IMR-90 (cell line): ENCODE data around the gene ZNF581. TPM values are rescaled to one million over a fixed set of nuclear protein-coding genes. Genes with fewer than 3 reads are reported as not detected.

Source experiments
- ATAC-seq: fragments of 200-7000 bp; cut with Tn5 transposase; 2 replicates; pipeline ENCODE4 v1.9.1; 2020; ENCODE audit warnings: low read depth, mild to moderate bottlenecking, moderate library complexity
- BruUV-seq: library from RNA; stranded (reverse); fragments of 400-500 nt; replicated peaks from 2 replicates; lab custom pipeline; 2021; lab: Mats Ljungman, UMichigan
- CTCF ChIA-PET: fragments of 300-600 bp; formaldehyde crosslinking; extraction: SDS; loops from one replicate; lab custom pipeline; 2021; ENCODE audit warnings: antibody characterized with exemption; lab: Yijun Ruan, JAX
- POLR2A ChIA-PET: fragments of 300-600 bp; sonication (Branson Sonifier 250); formaldehyde crosslinking; loops from one replicate; lab custom pipeline; 2022; ENCODE audit warnings: antibody characterized with exemption; ENCODE audit not compliant: unreplicated experiment; lab: Charles Lee
- DNase-seq: peaks from one replicate; pipeline ENCODE4 v3.0.0; 2013
- H2AFZ ChIP-seq: replicated peaks from 2 replicates; pipeline ENCODE3; 2013; ENCODE audit warnings: low read length, mild to moderate bottlenecking; ENCODE audit not compliant: poor library complexity
- H2AK5ac ChIP-seq: 2 replicates; pipeline ENCODE4 v1.6.1; 2013; ENCODE audit warnings: low read depth, low read length, inconsistent platforms
- H2AK9ac ChIP-seq: replicated peaks from 2 replicates; pipeline ENCODE3; 2013; ENCODE audit warnings: mild to moderate bottlenecking, low read depth, low read length, moderate library complexity; ENCODE audit not compliant: poor library complexity
- H2BK120ac ChIP-seq: 2 replicates; pipeline ENCODE4 v1.6.1; 2013; ENCODE audit warnings: low read depth, low read length, inconsistent platforms
- H2BK15ac ChIP-seq: 3 replicates; pipeline ENCODE4 v1.6.1; 2013; ENCODE audit warnings: low read depth, low read length, inconsistent platforms
- H2BK20ac ChIP-seq: 2 replicates; pipeline ENCODE4 v1.6.1; 2013; ENCODE audit warnings: low read depth, mild to moderate bottlenecking, inconsistent platforms, low read length, moderate library complexity
- H2BK5ac ChIP-seq: 2 replicates; pipeline ENCODE4 v1.6.1; 2013; ENCODE audit warnings: mild to moderate bottlenecking, low read depth, low read length, inconsistent platforms; ENCODE audit not compliant: poor library complexity, severe bottlenecking
- H3K14ac ChIP-seq: replicated peaks from 2 replicates; pipeline ENCODE4 v1.6.1; 2013; ENCODE audit warnings: low read depth, low read length, inconsistent platforms
- H3K18ac ChIP-seq: 2 replicates; pipeline ENCODE4 v1.6.1; 2013; ENCODE audit warnings: low read depth, low read length, control low read depth
- H3K23ac ChIP-seq: 2 replicates; pipeline ENCODE4 v1.6.1; 2013; ENCODE audit warnings: low read depth, low read length, inconsistent platforms
- H3K27ac ChIP-seq: 2 replicates; pipeline ENCODE4 v1.5.1; 2013; ENCODE audit warnings: mild to moderate bottlenecking, control low read depth, low read length; ENCODE audit not compliant: insufficient read depth
- H3K27me3 ChIP-seq: 2 replicates; pipeline ENCODE4 v1.6.1; 2013; ENCODE audit warnings: low read length; ENCODE audit not compliant: control insufficient read depth, insufficient read depth
- H3K36me3 ChIP-seq: 2 replicates; pipeline ENCODE4 v1.6.1; 2013; ENCODE audit warnings: low read length, mixed read lengths; ENCODE audit not compliant: control insufficient read depth, insufficient read depth
- H3K4ac ChIP-seq: 2 replicates; pipeline ENCODE4 v1.6.1; 2013; ENCODE audit warnings: low read depth, low read length, inconsistent platforms
- H3K4me1 ChIP-seq: 2 replicates; pipeline ENCODE4 v1.6.1; 2013; ENCODE audit warnings: low read length, mixed read lengths; ENCODE audit not compliant: control insufficient read depth, insufficient read depth
- H3K4me2 ChIP-seq: 2 replicates; pipeline ENCODE4 v1.6.1; 2013; ENCODE audit warnings: low read depth, mild to moderate bottlenecking, control low read depth, low read length, moderate library complexity
- H3K4me3 ChIP-seq: 2 replicates; pipeline ENCODE4 v1.5.1; 2013; ENCODE audit warnings: low read depth, mild to moderate bottlenecking, control low read depth, low read length, moderate library complexity; ENCODE audit not compliant: insufficient read depth
- H3K56ac ChIP-seq: 2 replicates; pipeline ENCODE4 v1.6.1; 2013; ENCODE audit warnings: low read length, inconsistent platforms; ENCODE audit not compliant: insufficient read depth; ENCODE audit errors: extremely low read depth
- H3K79me1 ChIP-seq, 2 experiments: 2 replicates each; pipeline ENCODE4 v1.6.1; 2013; ENCODE audit warnings: low read length in 2 of 2, inconsistent platforms in 1 of 2, low read depth in 1 of 2
- H3K9ac ChIP-seq: 2 replicates; pipeline ENCODE4 v1.6.1; 2013; ENCODE audit warnings: low read depth, low read length, control low read depth
- H3K9me1 ChIP-seq: 2 replicates; pipeline ENCODE4 v1.6.1; 2013; ENCODE audit warnings: low read length, inconsistent platforms; ENCODE audit not compliant: insufficient read depth
- H3K9me3 ChIP-seq: 2 replicates; pipeline ENCODE4 v1.6.1; 2013; ENCODE audit warnings: low read length; ENCODE audit not compliant: control insufficient read depth, insufficient read depth
- H4K20me1 ChIP-seq: 2 replicates; pipeline ENCODE4 v1.6.1; 2013; ENCODE audit warnings: low read length, inconsistent platforms; ENCODE audit not compliant: insufficient read depth
- H4K5ac ChIP-seq: 2 replicates; pipeline ENCODE4 v1.6.1; 2013; ENCODE audit warnings: mild to moderate bottlenecking, low read depth, low read length, control low read depth
- H4K8ac ChIP-seq, 2 experiments: 2 replicates each; pipeline ENCODE4 v1.6.1; 2013; ENCODE audit warnings: low read depth in 2 of 2, low read length in 2 of 2, control low read depth in 1 of 2, inconsistent platforms in 1 of 2
- H4K91ac ChIP-seq: 2 replicates; pipeline ENCODE4 v1.6.1; 2013; ENCODE audit warnings: low read depth, low read length, inconsistent platforms; ENCODE audit not compliant: insufficient read depth
- BHLHE40 ChIP-seq: fragments of 150-350 bp; IDR thresholded peaks from 2 replicates; pipeline ENCODE4 v1.6.1; 2016; ENCODE audit warnings: mild to moderate bottlenecking, low read depth, low read length
- CEBPB ChIP-seq: IDR thresholded peaks from 2 replicates; pipeline ENCODE4 v1.6.1; 2012; ENCODE audit warnings: low read depth, low read length, improper control_type of control experiment
- CHD1 ChIP-seq: IDR thresholded peaks from 2 replicates; pipeline ENCODE4 v1.6.1; 2012; ENCODE audit warnings: low read depth, low read length, improper control_type of control experiment
- CTCF ChIP-seq: conservative IDR thresholded peaks from 2 replicates; pipeline ENCODE4 v1.5.1; 2012; ENCODE audit warnings: mild to moderate bottlenecking, low read depth, low read length, improper control_type of control experiment
- FOS ChIP-seq: fragments of 150-350 bp; IDR thresholded peaks from 2 replicates; pipeline ENCODE4 v1.6.1; 2016; ENCODE audit warnings: low read depth, low read length
- MAFK ChIP-seq: IDR thresholded peaks from 2 replicates; pipeline ENCODE4 v1.6.1; 2012; ENCODE audit warnings: low read depth, low read length, improper control_type of control experiment
- MAZ ChIP-seq: IDR thresholded peaks from 2 replicates; pipeline ENCODE4 v1.6.1; 2012; ENCODE audit warnings: low read depth, mild to moderate bottlenecking, low read length, improper control_type of control experiment, moderate library complexity, borderline replicate concordance
- MXI1 ChIP-seq: IDR thresholded peaks from 2 replicates; pipeline ENCODE4 v1.6.1; 2012; ENCODE audit warnings: low read depth, mild to moderate bottlenecking, low read length, moderate library complexity, borderline replicate concordance
- NFE2L2 ChIP-seq: fragments of 150-350 bp; IDR thresholded peaks from 2 replicates; pipeline ENCODE4 v1.6.1; 2016; ENCODE audit warnings: low read depth, mild to moderate bottlenecking, low read length
- POLR2A ChIP-seq: IDR thresholded peaks from 2 replicates; pipeline ENCODE4 v1.6.1; 2012; ENCODE audit warnings: mild to moderate bottlenecking, low read depth, low read length
- RAD21 ChIP-seq: IDR thresholded peaks from 2 replicates; pipeline ENCODE4 v1.6.1; 2012; ENCODE audit warnings: low read length, improper control_type of control experiment
- RCOR1 ChIP-seq: IDR thresholded peaks from 2 replicates; pipeline ENCODE4 v1.6.1; 2012; ENCODE audit warnings: mild to moderate bottlenecking, low read length, improper control_type of control experiment; ENCODE audit not compliant: insufficient replicate concordance
- RFX5 ChIP-seq: IDR thresholded peaks from 2 replicates; pipeline ENCODE4 v1.8.0; 2012; ENCODE audit warnings: low read depth, mild to moderate bottlenecking, low read length, moderate library complexity
- USF2 ChIP-seq: fragments of 150-350 bp; IDR thresholded peaks from 2 replicates; pipeline ENCODE4 v1.6.1; 2017; ENCODE audit warnings: mild to moderate bottlenecking, antibody characterized with exemption, low read length, low read depth
- WGBS, 2 experiments: methylation state at CpG; one replicate each; pipeline versions ENCODE4 v1.1.5 to v1.1.7; 2013; ENCODE audit warnings: missing lambda C conversion rate in 2 of 2; ENCODE audit not compliant: insufficient read length in 1 of 2; ENCODE audit errors: extremely low coverage in 2 of 2; 5-methylcytosine and 5-hydroxymethylcytosine counted together
- dilution Hi-C: fragments of 300-500 bp; cut with HindIII; formaldehyde crosslinking; loops from one replicate; pipeline ENCODE4 v1.14.3; 2018; ENCODE audit warnings: low sequenced_read_pairs; ENCODE audit not compliant: unreplicated experiment
- in situ Hi-C: fragments of 300-500 bp; cut with MboI; formaldehyde crosslinking; loops from 3 replicates; pipeline ENCODE4 v1.14.3; 2019; ENCODE audit warnings: low sequenced_read_pairs, inconsistent platforms, mixed read lengths
- intact Hi-C: fragments of 100-400 bp; cut with micrococcal nuclease; formaldehyde crosslinking; loops from 2 replicates; pipeline ENCODE4 v1.10.0; 2022
- polyA plus RNA-seq, 3 experiments: library from polyadenylated mRNA; depleted of rRNA; stranded (reverse); fragments of >200 nt; gene quantifications; 2 replicates each; pipeline ENCODE4 v1.2.3, GENCODE V29; 2012; ENCODE audit warnings: low replicate concordance in 1 of 3
- total RNA-seq: library from RNA; depleted of rRNA; stranded (reverse); fragments of >200 nt; gene quantifications from 2 replicates; pipeline ENCODE4 v1.2.3, GENCODE V29; 2012
- TF ChIP-seq, protein P1 (sequence below): fragments of 150-350 bp; IDR thresholded peaks from 2 replicates; pipeline ENCODE4 v1.6.1; 2016; ENCODE audit warnings: low read depth, mild to moderate bottlenecking, low read length, moderate library complexity, borderline replicate concordance

The ZNF581 gene
- total and polyA plus RNA-seq, 2 of the 4 experiments (the other 2 are of a cell fraction) = 9.7 to 21.9 TPM

DNA sequence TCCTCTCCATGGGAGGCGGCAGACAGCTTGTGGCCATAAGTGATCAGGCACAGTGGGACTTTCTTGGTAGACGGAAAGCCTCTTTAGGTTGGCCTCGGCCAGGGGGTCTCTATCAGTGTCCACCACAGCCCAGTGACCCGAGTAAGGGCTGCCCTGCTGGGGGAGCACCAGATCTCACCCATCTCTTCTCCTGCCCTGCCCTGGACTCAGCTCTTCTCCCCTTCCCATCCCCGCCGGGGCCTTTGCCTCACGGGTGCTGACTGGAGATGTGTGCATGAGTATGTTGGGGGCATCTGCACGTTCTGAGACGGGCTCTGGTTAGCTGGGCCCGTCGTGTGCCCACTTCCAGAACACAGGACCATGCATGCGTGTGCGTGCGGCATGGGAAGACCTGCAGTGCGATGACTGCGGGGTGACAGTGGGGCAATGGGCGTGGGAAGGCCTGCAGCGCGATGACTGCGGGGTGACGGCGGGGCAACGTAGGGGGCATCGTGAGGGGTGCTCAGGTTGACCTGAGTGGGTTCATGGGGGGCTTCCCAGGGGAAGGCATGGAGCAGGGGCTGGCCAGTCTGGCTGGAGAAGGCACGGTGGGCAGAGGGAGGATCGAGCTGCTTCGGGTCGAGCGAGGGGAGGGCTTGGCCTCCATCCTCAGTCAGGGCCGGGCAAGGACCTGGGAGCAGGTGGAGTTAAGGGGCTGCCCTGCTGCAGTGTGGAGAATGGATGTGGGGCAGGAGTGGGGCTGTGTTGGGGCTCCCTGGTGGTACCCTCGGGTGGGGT, 47.5 kb downstream of the ZNF581 start:
- H3K79me1 ChIP-seq = peaks cover 6 to 21% of the 10 kb centered on the region in 2 experiments; a peak in 3 of 4 replicates
- no peak overlapping the region for H2BK20ac ChIP-seq
- no peak overlapping the region for H3K4me2 ChIP-seq
- H3K18ac ChIP-seq = no peak overlapping the region
- no peak overlapping the region for H3K14ac ChIP-seq
- H3K27me3 ChIP-seq = no peaks in the 10 kb centered on the region
- no TSS peak for BruUV-seq
- H3K23ac ChIP-seq = no peak overlapping the region
- no peak overlapping the region for H2BK120ac ChIP-seq
- peaks cover 69% of the 10 kb centered on the region for H3K36me3 ChIP-seq
- H3K9ac ChIP-seq = no peak overlapping the region
- H3K27ac ChIP-seq = no peak overlapping the region
- H4K8ac ChIP-seq = no peak overlapping the region
- ChIA-PET POLR2A (no interaction called here), CTCF (no interaction called here)
- H2BK15ac ChIP-seq = no peak overlapping the region
- peaks cover 25% of the 10 kb centered on the region for H4K20me1 ChIP-seq
- no peak overlapping the region for H3K4ac ChIP-seq
- 100% methylated on average over 10 of the region's 31 CpGs; no CpG with 5 or more reads in 1 of the 2 experiments for WGBS, 2 experiments
- no peak overlapping the region for H3K56ac ChIP-seq
- H3K9me3 ChIP-seq = no peaks in the 10 kb centered on the region
- no peak overlapping the region for H2BK5ac ChIP-seq
- dilution Hi-C loops (no loop called here), in situ Hi-C loops (loop anchor here (25.0 kb wide), 1 partner anchor 446 kb away; the partner anchor contains the start of gene ZNF444), intact Hi-C loops (no loop called here)
- H3K4me1 ChIP-seq = no peaks in the 10 kb centered on the region
- no peak overlapping the region for H3K4me3 ChIP-seq
- H2AK5ac ChIP-seq = no peak overlapping the region
- H4K91ac ChIP-seq = no peak overlapping the region
- no peak overlapping the region for H2AFZ ChIP-seq
- H4K5ac ChIP-seq = no peak overlapping the region
- DNase-seq (no peak), ATAC-seq (no peak)
- H2AK9ac ChIP-seq = no peak overlapping the region
- no peaks in the 10 kb centered on the region for H3K9me1 ChIP-seq
- TF ChIP-seq CHD1 (no peak), FOS (no peak), RAD21 (no peak), BHLHE40 (no peak), POLR2A (no peak), MAZ (no peak), USF2 (no peak), CTCF (no peak), RCOR1 (no peak), NFE2L2 (no peak), MXI1 (no peak), RFX5 (no peak), MAFK (no peak), CEBPB (no peak)
- TF ChIP-seq, protein P1, sequence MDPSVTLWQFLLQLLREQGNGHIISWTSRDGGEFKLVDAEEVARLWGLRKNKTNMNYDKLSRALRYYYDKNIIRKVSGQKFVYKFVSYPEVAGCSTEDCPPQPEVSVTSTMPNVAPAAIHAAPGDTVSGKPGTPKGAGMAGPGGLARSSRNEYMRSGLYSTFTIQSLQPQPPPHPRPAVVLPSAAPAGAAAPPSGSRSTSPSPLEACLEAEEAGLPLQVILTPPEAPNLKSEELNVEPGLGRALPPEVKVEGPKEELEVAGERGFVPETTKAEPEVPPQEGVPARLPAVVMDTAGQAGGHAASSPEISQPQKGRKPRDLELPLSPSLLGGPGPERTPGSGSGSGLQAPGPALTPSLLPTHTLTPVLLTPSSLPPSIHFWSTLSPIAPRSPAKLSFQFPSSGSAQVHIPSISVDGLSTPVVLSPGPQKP = no peak
